HG03378 (cell line): Measurements from ENCODE around the gene LDLRAD4.
"Not testable (repeated sequence)": the region's sequence is repeated elsewhere in the genome, so short reads cannot be mapped to it uniquely, and the experiment has no call there.

Experiments used
- ATAC-seq: cut with Tn5 transposase; IDR thresholded peaks from one replicate; pipeline ENCODE4 v1.9.1; 2021; ENCODE audit warnings: mild to moderate bottlenecking, moderate library complexity; ENCODE audit not compliant: unreplicated experiment

The LDLRAD4 gene

DNA sequence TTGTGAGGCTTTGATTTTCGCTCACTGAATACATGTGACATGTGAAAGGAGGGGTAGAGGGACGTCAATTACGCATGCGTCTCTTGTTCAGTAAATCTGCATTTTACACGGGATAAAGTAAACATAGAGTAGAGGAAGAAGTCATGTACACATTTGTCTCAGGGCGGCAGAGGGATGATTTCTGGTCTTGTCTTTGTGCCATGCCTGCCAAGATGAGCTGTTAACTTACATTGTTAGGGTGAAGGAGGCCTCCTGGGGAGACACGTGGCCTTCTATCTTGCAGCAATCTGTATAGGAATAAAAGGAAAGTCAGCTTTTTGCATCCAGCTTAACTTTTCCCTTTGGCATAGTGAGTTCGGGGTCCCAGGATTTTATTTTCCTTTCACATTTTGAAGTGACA is 106.3 kb downstream of the LDLRAD4 start:
- ATAC-seq, result no peak

DNA sequence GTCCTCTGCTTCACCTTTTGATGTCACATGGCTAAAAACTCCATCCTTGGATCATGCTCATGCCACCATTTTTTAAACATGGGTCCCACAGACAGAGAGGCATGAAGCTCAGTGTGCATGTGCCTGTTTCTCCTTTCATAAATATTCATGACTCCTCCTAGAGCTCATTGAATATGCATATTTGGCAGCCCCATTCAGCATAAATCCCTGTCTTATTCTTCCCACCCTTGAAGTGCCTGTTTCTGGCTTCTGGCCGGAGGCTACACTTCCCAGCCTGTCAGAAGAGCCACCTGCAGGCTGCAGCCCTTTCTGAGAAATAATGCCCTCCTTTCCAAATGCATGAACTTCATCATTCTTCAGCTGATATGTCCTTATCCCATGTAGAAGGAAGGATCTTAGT is 109.7 kb downstream of the LDLRAD4 start:
- no peak for ATAC-seq

- no peak for ATAC-seq
These were observed 112.4 kb downstream of the LDLRAD4 start for GRCh38 chr18:13330996-13331395.

GRCh38 chr18:13331846-13332245 is 113.3 kb downstream of the LDLRAD4 start:
- no peak for ATAC-seq

DNA sequence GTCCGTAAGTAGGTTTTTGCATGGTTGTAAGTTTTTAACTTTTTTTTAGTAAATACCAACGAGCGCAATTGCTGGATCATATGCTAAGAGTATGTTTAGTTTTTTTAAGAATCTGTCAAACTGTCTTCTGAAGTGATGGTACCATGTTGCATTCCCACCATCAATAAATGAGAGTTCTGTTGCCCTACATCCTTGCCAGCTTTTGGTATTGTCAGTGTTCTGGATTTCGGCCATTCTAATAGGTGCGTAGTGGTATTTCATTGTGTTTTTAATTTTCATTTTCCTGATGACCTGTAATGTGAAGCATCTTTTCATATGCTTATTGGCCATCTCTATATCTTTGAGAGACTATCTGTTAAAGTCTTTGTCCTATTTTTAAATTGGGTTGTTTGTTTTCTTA is 114.3 kb downstream of the LDLRAD4 start:
- ATAC-seq, result no peak

DNA sequence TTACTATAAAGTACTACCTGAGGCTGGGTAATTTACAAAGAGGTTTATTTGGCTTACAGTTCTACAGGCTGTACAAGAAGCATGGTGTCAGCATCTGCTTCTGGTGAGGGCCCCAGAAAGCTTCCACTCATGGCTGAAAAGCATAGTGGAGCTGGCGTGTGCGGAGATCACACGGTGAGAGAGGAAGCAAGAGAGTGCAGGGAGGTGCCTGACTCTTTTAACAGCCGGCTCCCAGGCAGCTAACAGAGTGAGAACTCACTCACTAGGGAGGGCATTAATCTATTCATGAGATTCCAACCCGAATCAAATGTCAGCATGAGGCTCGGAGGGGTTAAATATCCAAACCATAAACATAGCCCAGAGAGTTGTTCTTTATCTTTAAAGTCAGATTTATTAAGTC is 117.3 kb downstream of the LDLRAD4 start:
- ATAC-seq, result no peak

- no peak for ATAC-seq
These were observed 118.3 kb downstream of the LDLRAD4 start for GRCh38 chr18:13336841-13337240.

DNA sequence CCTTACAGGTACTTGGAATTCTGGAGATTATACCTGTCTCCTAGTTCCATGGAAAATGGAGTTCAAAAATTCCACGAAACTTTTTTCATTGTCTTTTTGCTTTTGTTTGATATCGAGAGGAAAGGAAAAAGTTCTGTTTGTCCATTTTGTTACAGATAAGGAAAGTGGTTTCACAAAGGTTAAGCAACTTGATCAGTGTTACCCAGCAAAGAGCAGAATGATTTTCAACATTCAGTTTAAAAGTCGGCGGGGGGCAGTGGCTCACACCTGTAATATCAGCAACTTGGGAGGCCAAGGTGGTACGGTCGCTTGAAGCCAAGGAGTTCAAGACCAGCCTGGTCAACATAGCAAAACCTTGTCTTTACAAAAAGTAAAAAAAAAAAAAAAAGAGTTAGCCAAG is 118.8 kb downstream of the LDLRAD4 start:
- ATAC-seq, result no peak

DNA sequence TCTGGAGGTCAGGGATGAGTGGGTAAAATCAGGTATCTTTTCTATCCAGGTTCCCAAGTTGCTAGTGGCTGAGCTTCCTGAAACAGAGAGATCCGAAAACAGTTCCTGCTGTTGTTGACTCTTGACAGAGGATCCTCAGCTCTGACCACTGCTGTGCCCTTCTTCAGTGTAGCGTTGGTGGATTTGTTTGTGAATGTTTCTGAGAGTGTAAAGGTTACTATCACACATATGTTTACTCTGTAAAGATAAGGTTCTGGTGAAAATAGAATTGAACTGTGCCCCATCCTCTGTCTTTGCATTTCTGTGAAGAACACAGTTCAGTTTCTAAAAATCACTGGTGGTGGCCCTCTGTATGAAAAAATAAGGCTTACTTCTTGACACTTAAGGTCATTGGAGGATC is 119.8 kb downstream of the LDLRAD4 start:
- ATAC-seq, result no peak

DNA sequence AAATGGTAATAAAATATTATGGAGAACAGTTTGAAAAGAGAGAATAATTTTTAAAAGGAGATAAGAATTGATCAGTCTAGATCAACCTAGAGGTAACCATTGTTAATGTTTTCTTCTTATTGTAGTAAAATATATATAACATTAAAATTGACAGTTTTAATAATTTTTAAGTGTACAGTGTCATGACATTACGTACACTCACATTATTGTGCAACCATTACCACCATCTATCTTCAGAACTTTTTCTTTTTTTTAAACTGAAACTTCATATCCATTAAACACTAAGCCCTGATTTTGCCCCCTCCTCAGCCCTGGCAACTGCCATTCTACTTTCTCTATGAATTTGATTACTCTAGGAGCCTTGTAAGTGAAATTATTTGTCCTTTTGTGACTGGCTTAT is 121.1 kb downstream of the LDLRAD4 start:
- no peak for ATAC-seq

- not testable (repeated sequence) for ATAC-seq
These were observed 127.9 kb downstream of the LDLRAD4 start for GRCh38 chr18:13346449-13346848.

DNA sequence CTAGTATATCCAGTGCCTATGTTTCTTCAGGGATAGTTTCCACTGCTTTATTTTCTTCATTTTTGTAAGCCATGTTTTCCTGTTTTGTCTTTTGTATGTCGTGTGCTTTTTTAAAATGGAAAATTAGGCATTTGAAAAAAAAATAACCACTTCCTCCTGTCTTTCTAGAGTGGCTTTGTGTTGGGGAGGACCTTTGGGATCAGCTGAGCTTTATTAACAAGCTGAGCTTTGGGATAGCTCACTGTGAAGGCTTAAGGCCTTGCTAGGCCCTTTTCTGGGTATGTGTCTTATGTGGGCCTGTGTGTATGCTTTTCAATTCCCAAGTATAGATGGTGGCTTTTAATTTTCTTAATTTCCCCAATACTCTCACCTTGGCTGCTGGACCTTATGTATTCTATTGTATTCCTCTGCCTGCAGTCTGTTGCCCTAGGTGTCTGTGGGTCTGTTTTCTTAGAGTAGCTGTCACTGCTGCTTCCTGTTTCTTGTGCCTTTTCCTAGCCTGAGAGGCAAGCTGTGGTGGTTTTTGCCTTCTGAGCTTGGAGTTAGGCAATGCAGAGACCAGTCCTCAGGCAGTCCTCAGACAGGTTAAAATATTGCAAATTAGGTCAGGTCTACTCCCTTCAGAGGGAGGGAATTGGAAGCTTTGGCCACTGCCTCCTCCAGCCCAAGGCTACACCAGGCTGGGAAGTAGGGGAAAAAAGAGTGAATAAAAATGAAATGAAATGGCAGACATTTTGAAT is 134.7 kb downstream of the LDLRAD4 start:
- ATAC-seq, result no peak

DNA sequence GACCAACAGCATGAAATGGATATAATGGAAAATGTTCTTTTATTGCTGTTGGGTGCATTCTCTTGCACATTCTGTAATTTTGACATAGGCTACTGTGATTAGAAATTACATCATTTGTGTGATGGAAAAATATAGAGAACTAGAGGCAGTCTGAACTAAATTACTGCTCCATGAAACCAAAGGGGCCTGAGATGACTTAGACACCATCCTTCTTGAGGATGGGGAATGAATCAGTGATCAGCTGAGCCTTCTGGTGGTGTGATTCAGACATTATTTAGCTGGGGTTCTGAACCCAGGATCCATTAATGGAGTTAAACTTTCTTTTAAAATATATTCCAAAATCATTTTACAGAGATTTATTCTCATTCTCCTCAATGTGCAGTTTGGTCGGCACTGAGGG is 135.8 kb downstream of the LDLRAD4 start:
- no peak for ATAC-seq

- no peak for ATAC-seq
These were observed 137.5 kb downstream of the LDLRAD4 start for GRCh38 chr18:13356032-13356431.

DNA sequence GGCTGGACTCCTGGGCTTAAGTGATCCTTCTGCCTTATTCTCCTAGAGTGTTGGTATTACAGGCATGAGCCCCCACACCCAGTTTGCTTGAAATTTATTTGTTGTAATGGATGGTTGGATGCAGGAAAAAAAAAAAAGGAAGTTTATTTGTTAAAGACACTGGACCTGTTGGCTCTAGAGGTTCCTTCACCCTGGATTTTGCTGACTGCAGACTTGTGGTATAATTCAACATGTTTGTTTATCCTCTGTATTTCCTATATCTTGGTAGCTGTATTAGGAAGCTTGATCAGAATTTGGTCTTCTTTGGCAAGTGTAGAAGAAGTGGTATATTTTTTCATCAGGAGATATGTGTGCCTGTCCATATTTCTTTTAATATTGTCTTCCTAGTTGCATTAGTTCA is 138.7 kb downstream of the LDLRAD4 start:
- ATAC-seq, result no peak

DNA sequence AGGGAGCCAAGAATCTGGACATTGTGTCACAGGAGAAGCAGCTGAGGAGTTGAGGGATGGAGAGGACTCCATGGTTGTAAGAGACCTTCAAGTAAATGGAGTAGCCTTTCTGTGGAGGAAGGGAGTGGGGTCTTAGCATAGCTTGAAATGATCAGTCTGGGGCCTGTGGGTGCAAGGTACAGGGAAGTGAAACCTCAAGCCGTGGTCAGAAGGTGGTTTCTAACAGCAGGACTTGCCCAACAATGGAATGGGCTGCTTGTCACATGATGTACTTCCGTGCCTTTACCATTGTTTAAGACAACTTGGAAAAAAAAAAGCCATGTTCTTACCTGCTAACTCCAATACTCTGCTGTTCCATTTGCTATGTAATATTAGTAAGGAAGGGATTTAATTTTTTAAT is 140.7 kb downstream of the LDLRAD4 start:
- no peak for ATAC-seq

DNA sequence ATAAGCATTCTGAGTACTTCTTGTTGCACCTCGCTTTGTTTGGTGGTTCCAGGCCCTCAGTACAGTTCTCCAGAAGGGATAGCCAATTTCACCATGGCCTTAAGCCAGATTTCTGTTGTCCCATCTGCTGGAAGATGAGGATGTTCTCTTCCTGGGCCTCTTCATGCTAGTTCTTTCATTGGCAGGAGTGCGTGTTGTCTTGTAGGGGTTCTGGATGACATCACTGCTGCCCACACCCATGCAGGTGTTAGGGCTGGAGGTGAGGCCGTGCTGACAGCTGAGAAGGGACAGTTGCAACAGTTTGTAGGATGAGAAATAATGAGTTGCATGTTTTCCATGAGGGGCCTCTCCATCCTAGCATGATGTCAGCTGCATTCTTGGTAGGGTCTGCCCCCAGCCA is 142.9 kb downstream of the LDLRAD4 start:
- no peak for ATAC-seq

GRCh38 chr18:13362051-13362450 is 143.5 kb downstream of the LDLRAD4 start:
- ATAC-seq, result no peak

- no peak for ATAC-seq
These were observed 144.0 kb downstream of the LDLRAD4 start for GRCh38 chr18:13362607-13363006.

GRCh38 chr18:13363359-13363758 is 144.8 kb downstream of the LDLRAD4 start:
- no peak for ATAC-seq

DNA sequence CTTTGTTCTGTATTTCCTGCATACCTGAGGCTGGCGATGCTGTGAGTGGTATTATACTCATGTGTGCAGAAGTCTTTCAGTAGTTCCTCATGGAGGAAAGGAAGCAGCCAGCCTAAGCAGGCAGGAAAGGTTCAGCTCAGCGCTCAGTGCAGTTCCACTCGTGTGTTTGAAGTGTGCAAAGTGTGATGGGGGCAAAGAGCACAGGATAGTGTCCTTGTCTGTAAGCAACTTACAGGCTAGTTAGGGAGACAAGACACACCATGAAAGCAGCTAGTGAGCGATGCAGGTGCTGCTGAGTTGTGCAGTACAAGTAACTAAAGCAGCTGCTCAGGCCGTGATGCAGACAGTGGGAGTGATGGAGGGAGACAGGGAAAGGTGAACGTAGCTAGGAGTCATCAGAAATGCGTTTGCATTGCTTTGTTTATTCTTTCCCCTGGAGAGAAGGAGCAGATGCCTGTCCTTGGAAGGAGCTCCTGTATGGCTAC is 146.2 kb downstream of the LDLRAD4 start:
- no peak for ATAC-seq

- no peak for ATAC-seq
These were observed 147.6 kb downstream of the LDLRAD4 start for GRCh38 chr18:13366131-13366530.

DNA sequence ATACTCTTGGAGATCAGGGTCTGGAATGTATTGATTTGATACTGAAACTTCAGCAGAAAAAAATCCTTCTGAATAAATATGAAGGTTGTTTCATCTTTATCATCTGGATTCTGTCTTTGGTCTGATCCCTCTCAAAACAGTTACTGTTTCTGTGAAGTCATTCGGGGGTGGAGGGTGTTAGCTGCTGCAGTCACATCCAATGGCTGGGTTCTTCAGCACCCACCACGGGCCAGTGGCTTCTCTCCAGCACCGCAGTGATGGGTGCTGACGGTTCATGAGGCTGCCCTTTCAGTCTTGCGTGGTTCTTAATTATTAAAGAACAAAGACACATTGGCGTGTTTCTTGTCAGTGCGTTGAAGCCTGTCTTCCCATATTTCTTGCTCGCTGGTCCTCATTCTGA is 148.0 kb downstream of the LDLRAD4 start:
- no peak for ATAC-seq
